Fibroblast of skin of right quadriceps (primary cell): ENCODE data around the gene IQCN.

Experiments
- DNase-seq: peaks from one replicate; pipeline ENCODE4 v3.0.0-alpha.2; 2013

Gene IQCN

GRCh38 chr19:18208098-18208951, 65.9 kb downstream of the IQCN start:
- DNase-seq: peak; percentile 73
